HG03354 (cell line): Measurements from ENCODE around the gene CYP46A1.

Experiments used
- ATAC-seq: cut with Tn5 transposase; IDR thresholded peaks from one replicate; pipeline ENCODE4 v1.9.1; 2021; ENCODE audit warnings: mild to moderate bottlenecking; ENCODE audit not compliant: unreplicated experiment, poor library complexity, severe bottlenecking

The CYP46A1 gene

DNA sequence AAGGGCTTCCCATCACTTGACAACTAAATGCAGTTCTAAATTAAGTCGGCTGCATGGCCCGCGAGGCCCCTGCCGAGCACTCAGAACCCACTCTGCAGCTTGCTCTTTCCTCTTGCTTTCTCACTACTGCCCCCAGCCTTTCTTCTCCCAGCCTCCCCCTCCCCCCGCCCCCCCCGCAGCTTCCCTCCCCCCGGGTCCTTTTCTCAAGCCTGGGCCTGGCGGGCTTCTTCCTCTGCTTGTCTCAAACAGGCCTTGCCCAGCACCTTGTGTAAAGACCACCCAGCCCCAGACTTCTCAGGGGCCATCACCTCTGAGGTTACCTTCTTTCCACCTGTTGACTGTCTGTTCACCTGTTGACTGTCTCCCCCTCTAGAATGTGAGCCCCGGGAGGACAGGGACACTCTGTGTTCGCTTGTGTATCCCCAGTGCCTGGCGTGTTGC, 1.1 kb downstream of the CYP46A1 start:
- ATAC-seq: no peak

DNA sequence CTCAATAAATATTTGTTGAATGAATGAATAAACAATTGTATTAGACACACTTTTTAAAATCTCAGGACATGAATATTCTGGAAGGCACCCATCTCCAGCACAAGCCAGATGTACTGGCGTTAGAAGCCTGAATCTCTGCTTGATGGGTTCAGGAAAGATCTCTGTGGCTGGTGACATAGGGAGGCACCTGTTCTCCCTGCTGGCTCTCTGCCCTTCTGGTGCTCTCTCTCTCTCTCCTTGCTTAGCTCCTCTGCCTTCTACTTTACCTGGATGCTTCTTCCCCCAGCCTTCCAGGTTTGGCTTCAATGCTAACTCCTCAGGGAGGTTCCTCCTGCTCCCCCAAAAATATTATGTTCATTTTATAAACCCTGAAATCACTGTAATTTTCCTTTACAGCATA, 1.5 kb downstream of the CYP46A1 start:
- ATAC-seq: no peak

DNA sequence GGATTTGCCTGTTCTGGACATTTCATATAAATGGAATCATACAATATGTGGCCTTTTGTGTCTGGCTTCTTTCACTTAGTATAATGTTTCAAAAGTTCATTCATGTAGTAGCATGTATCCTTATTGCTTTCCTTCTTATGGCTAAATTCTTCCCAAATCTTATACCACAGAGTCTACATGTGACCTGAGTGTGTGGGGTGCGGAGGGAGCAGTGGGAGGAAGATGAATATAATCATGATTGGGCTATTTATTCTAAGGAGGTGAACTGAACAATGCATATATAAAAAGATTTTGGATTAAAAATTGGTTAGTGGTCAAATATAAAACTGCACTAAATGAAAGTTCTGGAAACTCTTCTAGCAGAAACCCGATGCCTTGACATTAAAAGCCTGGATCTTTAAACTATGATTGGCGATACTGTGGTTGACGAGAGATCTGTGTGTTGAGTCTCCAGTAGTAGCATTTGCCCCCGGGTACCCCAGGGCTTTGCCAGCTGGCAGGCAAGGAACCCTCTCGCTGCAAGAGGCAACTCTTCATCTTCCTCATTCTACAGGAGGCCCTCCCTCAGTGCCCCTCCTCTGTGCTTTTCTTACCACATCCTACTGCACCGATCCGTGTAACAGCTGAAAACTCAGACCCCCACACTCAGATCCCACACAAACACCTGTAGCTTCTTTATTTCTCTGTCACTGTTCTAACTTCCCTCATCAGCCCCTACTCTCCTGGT, 2.6 kb downstream of the CYP46A1 start:
- no peak for ATAC-seq

DNA sequence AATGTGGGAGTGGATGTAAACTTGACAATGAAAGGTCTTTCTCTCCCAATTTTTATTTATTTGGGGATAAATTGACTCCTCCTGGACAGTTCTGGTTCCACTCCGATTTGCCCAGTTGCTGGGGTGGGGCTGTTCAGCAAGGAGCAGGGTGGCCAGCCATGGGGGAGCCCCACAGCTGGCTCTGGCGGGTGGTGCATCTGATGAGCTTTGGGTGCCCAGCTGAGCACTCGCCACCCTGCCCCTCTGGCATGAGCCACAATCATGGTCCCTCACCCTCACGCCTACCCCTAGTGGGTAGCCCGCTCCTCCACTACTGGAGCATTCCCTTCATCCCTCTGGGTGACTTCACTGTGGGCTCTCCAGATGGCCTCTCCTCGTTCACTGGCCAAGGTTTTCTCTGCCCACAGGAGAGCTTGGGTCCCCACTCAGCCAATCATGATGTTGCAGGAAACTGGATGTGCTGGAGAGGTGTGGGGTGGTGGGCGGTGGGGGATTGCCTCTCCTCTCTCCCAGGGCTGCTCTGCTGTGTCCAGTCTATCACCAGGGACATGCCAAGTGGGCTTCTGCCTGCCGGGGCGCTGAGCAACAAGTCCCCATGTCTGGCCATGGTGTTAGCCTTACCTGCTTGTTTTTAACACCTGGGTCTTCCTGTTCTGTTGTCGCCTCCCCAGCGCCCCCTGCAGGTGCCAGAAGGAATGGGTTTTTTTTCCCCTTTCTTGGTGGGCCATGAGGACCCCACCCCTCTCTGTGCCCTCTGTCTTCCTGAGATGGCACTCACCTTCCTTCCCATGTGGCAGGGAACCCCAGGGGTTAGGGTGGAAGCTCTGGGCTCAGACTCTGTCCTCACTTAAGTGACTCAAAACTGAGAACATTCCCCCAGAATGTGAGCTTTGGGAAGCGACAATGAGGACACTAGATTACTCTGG, 3.4 kb downstream of the CYP46A1 start:
- no peak for ATAC-seq

DNA sequence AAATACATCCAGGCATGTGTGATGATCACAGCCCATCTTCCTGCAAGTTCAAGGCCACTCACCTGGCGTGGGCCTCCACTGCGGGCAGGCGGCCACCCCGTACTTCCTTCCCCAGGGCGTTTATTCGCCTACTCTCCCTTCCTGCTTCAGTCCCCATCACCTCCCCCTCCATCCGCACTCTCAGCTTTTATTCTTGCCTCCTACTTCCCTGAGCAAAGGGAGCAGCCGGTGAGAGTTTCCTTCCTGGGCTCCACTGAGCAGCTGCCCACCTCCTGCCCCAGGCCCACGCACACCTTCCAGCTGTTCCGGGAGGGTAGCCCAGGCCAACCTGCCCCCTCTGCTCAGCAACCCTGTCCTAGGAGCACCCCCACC, 4.1 kb downstream of the CYP46A1 start:
- no peak for ATAC-seq

DNA sequence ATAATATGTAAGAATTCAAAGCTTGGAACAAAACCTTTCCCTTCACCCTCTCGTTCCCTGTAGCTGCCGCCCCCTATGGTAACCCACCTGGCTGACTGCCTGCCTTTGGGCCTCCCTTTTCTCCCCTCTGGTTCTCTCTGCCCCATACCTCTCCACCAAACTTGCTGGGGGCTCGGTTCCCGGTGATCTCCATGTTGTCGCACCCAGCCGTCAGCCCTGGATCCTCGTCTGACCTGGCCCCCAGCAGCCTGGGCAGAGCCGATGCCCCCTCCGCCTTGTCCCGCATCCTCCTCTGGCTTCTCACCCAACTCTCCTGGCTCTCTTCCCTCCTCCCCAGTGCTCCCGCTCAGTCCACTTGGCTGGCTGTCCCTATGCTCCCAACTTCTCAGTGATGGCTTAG, 4.5 kb downstream of the CYP46A1 start:
- no peak for ATAC-seq

DNA sequence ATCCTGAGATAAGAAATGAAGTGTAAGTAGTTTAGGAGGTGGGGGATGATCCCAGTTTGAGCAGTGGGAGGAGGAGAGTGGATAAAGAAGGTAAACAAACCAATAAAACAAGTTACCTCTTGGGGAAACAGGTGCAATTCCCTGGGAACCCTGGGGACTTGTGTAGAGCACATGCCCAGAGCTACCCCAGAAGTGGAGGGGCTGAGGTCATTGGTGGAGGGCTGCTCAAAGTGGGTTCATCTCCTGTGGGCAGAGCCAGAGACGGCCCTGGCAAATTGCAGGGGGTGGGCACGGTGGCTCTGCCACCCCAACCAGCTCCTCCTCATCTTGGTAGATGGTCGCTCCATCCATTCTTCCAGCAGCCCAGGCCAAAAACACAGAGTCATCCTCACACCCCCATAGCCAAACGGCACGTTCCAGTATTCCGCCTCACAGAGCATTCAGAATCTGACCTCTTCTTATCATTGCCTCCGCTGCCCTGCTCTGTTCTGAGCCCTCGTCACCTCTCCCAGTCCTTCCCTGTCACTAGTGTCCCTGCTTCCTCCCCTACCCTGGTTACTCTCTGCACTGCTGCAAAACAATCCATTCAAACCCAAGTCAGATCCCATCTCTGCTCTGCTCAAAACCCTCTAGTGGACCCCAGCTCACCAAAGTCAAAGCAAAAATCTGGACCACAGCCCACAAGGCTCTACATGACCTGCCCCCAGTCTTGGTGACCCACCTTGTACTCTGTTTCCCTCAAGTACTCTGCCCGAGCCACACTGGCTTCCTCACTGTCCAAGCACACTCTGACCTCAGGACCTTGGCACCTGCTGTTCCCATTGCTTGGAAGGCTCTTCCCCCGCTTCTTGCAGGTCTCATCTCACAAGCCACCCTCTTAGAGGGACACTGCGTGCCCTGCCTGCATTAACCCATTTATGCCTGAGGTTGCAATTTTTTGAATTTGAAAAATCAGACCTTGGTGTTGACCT, 5.5 kb downstream of the CYP46A1 start:
- no peak for ATAC-seq

DNA sequence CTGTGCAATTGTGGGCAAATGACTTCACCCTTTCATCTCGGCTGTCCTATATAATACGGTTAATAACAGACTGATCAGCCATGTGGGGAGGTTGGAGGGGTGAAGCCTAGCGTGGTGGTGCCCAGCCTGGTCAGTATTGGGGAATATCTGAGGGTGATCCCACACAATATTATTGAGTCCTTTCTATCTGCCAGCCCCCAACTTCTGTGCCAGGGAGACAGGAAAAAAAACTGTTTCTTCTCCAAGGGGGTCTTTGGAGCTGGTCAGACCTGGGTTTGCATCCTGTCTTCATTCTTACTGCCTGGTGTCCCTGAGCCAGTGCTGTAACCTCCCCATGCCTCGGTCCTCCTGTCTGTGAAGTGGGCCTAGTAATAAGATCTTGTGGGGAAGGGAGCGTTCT, 6.5 kb downstream of the CYP46A1 start:
- ATAC-seq: no peak

DNA sequence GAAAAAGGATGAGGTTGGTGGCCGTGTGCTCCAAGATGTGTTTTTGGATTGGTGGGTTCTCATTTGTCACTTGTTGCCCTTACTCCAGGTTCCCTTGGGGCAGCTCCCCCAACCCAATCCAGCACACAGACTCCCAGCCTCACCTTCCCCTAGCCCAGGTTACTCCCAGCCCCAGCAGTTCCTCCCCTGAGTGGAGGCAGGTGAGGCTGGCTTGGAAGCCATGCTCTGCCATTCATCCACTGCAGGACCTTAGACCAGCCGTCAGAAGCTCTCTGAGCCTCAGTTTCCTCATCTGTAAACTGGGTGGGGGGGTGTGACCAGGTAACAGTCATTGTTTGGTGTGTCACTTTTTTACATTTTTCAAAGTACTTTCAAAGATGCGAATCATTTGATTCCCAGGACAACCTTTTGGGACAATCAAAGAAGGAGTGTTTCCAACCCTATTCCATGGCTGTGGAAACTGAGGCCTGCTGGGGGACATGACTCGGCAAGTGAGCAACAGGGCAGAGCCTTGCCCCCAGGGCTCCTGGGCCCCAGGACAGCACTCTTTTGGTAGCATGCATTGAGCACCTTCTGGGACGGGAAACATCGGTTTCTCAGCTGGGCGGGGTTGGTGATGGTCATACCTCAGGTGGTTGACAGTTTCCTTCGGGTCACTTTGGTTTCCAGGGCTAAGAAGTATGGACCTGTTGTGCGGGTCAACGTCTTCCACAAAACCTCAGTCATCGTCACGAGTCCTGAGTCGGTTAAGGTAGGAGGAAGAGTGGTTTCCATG, 7.2 kb downstream of the CYP46A1 start:
- no peak for ATAC-seq

DNA sequence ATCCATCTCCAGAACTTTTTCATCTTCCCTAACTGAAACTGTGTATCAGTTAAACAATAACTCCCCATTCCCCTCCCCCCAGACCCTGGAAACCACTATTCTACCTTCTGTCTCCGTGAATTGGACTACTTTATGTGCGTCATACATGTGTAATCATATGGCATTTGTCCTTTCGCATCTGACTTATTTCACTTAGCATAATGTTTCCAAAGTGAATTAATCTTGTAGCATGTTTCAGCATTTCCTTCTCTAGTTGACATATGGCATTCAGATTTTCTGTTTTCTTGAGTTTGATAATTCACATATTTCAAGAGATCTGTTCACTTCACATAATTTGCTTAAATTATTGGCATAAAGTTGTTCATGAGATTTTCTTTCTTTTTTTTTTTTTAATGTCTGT, 9.8 kb downstream of the CYP46A1 start:
- no peak for ATAC-seq

DNA sequence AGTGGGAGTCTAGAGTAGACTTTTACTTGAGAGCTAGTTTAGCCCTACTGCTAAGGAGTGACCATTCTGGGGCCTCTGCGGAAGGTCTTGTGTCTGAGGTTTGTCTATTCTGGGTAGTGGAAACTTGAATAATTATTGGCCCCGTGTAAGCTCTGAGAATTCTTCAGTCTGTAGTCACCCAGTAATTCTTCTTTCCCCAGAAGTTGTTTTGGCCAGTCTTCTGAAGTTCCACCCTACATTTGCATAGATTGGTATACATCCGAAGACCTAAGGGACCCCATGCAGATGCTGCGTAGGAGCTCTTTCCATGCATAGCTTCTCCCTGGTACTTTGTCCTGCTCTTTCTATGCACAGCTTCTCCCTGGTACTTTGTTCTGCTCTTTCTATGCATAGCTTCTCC, 12.8 kb downstream of the CYP46A1 start:
- no peak for ATAC-seq

DNA sequence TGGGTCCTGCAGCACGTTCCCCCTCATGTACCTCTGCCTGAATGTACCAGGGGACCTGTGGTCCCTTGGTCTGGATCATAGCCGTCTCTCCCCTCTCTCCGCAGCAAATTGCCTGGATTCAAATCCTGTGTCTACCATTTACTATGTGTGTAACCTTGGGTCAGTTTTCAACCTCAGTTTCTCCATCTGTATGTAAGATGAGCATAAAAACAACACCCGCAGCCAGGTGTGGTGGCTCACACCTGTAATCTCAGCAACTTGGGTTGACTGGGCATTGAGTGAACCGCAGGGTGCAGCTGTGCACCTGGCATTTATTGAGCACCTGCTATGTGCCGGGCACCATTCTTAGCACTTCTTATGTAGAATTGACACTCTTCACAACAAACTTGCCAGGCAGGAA, 14.1 kb downstream of the CYP46A1 start:
- no peak for ATAC-seq

DNA sequence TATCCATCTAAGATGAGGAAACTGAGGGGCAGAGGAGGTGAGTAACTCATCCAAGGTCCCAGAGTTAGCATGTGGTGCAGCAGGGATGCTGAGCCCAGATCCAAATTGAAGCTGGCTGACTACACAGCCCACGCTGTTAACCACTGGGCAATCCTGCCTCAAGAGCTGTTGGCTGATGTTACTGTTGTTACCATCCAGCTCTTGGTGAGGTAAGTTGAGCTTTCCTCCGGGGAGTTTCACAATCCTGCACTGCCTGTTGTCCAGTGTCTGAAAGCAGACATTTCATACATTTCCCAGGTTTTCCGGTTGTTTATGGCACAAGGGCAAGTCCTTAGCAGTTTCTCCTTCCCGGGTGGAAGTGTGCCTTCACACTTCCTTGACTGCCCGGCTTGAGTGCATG, 14.5 kb downstream of the CYP46A1 start:
- no peak for ATAC-seq

DNA sequence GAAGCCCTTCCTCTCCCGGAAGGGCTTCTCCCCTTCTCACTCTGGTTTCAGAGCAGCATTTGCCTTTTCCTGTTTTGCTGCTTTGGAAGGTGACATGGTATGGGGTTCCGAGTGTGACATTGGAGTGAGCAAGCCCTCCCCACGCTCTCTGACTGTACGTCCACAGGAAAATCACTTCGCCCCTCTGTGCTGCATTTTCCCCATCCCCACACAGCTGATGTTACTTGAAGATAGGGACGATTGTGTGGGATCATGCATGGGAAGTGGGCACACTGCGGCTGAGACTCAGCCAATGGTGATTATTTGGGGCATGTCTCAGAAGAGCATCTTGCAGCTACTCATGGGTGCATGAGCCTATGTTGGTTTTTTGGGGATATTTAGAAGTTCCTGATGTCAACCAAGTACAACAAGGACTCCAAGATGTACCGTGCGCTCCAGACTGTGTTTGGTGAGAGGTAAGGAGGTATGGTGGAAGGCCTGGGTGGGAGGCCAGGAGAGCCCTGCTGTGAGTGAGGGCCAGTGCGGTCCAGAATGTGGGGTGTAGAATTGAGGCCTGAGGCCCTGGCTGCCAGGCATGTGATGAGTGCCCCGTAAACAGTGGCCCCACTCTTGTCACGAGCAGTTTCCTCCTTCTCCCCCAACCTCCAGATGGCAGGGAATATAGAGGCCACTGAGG, 15.1 kb downstream of the CYP46A1 start:
- no peak for ATAC-seq

DNA sequence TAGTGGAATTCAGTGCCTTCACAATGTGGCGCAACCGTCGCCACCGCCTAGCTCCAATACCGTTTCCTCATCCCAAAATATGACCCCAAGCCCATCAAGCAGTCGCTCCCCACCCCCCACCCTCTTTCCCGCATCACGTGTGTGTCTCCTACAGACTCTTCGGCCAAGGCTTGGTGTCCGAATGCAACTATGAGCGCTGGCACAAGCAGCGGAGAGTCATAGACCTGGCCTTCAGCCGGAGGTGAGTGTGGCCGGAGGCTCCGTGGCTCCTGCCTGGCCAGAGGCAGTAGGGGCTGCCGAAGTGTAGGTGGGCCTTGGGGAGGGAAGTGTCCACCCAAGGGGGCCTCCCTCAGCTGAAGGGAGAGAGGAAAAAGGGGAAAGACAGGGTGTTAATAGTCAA, 15.8 kb downstream of the CYP46A1 start:
- no peak for ATAC-seq

DNA sequence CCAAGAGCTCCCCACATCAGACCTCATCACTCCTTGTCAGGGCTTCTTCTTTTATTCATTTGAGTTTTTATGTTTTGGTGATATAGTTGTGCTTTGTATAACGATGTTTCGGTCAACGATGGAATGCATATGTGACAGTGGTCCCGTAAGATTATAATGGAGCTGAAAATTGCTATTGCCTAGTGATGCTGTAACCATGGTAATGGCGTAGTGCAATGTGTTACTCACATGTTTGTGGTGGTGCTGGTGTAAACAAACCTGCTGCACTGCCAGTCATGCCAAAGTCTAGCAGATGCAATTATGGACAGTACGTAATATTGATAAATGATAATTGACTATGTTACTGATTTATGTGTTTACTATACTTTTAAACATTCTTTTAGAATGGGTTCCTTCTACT, 16.3 kb downstream of the CYP46A1 start:
- ATAC-seq: no peak

DNA sequence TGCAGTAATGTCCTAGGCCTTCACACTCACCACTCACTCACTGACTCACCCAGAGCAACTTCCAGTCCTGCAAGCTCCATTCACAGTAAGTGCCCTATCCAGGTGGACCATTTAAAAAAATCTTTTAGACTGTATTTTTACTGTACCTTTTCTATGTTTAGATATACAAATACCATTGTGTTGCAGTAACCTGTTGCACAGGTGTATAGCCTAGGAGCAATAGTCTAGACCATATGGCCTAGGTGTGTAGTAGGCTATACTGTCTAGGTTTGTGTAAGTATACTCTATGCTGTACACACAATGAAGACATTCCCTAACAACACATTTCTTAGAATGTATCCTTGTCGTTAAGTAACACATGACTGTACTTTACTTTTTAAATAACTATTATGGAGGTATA, 17.2 kb downstream of the CYP46A1 start:
- no peak for ATAC-seq

DNA sequence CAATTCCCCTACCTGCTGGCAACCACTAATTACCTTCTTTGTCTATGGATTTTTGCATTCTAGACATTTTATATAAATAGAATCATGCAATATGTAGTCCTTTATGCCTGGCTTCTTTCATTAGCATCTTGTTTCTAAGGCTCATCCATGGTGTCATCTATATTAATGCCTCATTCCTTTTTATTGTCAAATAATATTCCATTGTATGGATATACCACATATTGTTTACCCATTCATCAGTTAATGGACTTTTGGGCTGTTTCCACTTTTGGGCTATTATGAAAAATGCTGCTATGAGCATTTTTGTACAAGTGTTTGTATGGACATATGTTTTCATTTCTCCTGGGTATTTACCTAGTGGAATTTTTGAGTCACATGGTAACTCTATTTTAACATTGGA, 18.0 kb downstream of the CYP46A1 start:
- no peak for ATAC-seq

DNA sequence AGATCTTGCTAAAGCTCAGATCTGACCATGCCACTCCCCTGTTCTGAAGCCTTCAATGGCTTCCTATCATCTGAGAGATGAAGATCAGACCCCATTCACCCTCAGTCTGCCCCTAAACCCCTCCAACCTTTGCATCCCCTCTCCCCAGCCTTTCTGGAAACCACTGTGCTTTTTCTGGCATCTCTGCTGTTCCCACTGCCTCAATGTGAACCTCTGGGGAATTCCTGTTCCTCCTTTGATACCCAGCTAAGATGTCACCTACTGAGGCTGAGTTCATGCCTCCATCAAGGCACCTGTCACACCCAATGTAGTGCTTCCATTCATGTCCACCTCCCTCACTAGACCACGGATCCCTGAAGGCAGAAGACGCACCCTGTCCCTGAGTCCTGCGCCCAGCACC, 19.3 kb downstream of the CYP46A1 start:
- no peak for ATAC-seq
